Right ventricle myocardium superior (tissue), 1 donor: Measurements from ENCODE around the gene CNNM2. TPM values are rescaled to one million over a fixed set of nuclear protein-coding genes. Genes with fewer than 3 reads are reported as not detected.
"Not testable (repeated sequence)": the region's sequence is repeated elsewhere in the genome, so short reads cannot be mapped to it uniquely, and the experiment has no call there.

Source experiments
- ATAC-seq: fragments of 200-7000 bp; cut with Tn5 transposase; one replicate; pipeline ENCODE4 v1.9.1; 2020; ENCODE audit warnings: mild to moderate bottlenecking; ENCODE audit not compliant: poor library complexity
- DNase-seq: peaks from one replicate; pipeline ENCODE4 v3.0.0-alpha.2; 2020
- intact Hi-C: fragments of 100-400 bp; cut with DNase I; formaldehyde crosslinking; loops from one replicate; pipeline ENCODE4 v1.11.2; 2022
- total RNA-seq: library from RNA; stranded (reverse); fragmentation: NEBNext Ultra II Directional; extraction: Animal tissue kit (Norgen Biotek cat#: 25700); gene quantifications from one replicate; pipeline ENCODE4 v1.2.1, GENCODE V29; 2021
- donor health status: DM: no; HTN: yes; CAD: no; lungs with severe emphysema.

The CNNM2 gene
- total RNA-seq, 1 donor from 2014 or later, result 2.6 TPM

DNA sequence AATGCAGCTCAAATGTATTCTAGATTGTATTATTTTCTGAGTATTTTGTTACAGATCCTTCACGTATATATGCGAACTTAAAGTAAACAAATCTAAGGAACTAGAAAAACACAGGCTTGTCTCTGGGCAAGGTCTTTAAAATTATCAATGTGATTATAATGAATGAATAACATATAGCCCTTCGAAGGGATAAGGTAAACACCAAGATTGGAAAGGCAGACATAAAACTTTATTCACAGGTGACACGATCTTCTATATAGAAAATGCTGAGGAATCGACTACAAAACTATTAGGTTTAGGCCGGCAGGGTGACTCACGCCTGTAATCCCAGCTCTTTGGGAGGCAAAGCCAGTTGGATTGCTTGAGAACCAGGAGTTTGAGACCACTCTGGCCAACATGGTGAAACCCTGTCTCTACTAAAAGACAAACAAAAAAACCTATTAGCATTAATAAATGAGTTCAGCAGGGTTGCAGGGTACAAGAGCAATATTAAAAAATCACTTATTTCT, 80.4 kb downstream of the CNNM2 start:
- intact Hi-C loops, result no loop called here
- ATAC-seq, result no peak

DNA sequence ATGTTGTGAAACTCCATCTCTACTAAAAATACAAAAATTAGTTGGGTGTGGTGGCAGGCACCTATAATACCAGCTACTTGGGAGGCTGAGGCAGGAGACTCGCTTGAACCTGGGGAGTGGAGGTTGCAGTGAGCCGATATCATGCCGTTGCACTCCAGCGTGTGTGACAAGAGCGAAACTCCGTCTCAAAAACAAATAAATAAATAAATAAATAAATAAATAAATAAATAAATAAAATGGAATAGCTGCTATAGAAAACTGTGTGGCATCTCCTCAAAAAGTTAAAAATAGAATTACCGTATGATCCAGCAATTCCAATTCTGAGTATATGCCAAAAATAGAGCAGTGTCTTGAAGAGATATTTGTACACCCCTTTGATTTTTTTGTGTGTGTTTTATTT, 82.0 kb downstream of the CNNM2 start:
- DNase-seq, intact Hi-C loops, ATAC-seq: not testable (repeated sequence)

More for the DNA sequence above, 80.4 kb downstream of the CNNM2 start:
- DNase-seq, result no peak

DNA sequence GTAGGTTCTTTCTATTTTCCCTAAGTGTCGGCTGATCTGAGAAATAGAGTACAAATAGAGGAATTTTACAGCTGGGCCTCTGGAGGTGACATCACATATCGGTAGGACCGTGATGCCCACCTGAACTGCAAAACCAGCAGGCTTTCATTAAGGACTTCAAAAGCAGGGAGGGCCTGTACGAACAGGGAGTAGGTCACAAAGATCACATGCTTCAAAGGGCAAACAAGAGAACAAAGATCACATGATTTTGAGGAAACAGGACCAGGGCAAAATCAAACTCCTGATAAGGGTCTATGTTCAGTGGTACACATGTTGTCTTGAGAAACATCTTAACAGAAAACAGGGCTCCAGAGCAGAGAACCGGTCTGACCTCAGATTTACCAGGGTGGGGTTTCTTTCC, 88.9 kb downstream of the CNNM2 start:
- ATAC-seq, result no peak
- DNase-seq, result no peak
- intact Hi-C loops, result no loop called here

DNA sequence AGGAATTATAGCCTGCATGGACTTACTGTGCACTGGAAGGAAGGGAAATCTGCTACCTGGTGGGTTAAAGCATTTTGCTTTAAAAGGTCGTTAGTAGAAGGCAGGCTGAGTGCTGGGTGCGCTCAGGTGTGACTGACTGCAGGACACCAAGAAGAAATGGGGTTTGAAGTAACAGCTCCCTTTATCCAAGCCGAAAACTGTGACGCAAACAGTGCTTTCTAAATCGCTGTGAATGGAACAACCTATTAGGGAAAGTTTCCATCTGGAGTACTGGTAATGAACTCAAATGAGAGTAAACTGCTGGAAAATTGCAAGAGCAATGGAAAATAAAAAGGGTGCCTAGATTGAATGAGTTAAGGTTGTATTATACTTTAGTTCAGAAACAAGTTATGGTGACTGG, 95.3 kb downstream of the CNNM2 start:
- intact Hi-C loops, result no loop called here

DNA sequence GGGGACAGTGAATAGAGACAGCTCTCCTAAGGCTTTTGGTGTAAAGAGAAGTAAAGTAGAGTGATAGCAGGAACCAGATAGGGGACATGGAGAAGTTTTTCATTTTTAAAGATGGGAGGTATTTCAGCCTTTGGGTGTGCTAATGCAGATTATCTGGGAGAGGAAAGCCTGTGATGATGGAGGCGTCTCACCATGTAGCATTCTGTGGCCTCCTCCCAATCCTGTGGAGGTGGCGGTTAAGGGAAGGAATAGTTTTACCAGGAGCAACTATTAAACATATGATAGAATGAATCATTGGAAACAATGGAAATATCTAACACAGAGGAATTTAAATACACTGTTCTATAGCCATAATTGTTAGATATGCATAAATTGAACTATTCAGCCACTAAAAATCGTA, 101.3 kb downstream of the CNNM2 start:
- intact Hi-C loops, result no loop called here
- DNase-seq, result no peak
- ATAC-seq, result no peak

More for the DNA sequence above, 95.3 kb downstream of the CNNM2 start:
- ATAC-seq (no peak), DNase-seq (no peak)

DNA sequence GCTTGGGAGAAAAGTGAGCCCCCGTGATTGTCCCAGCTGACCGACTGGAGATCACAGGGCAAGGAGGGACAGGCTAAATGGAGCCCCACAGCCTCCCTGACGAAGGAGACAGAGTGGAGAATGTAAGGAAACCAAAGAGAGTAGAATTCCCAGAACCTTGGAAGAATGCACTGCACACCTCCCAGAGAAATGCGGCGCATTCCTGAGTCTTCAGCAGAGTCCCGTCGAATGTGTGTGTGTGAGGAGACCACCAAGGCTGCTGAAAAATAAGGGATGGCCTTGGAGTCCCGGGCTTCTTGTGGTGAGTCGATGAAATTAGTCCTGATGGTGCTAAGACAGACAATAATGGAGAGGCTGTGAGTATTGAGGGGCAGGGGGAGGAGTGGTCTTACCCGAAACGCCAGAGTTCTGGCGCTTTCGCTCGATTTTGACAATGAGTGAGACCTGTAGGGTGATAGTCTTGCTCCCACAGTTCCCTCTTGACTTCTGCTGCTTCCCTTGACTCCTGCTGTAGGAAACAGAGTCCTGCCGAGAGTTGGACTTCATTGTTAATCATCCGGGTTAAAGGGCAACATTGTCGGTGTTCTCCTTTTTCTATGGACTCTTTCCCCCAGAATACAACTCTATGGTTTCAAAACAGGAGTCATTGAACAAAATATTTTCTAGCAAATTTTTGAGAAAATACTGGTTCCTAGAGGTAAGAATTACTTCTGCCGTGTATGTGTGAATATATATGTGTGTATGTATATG, 103.2 kb downstream of the CNNM2 start:
- intact Hi-C loops, result no loop called here
- DNase-seq, result no peak
- ATAC-seq, result no peak

DNA sequence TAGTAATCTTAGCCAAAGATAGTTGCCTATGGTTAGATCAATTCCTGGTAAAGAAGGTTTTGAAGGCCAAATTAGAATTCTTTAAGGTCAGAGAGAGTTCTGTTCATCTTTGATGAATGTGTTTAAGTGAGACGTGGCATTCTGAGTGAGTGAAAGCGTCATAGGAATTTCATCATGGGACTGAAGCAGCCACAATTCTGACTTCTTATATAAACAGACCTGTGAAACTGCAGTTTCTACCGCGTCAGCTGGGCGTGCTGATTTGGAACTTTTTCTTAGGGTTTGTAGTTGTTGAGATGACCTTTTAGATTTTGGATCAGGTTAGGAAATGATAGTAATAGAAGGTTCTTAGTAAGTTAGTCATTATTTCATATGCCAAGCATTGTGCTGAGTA, 103.8 kb downstream of the CNNM2 start:
- intact Hi-C loops, result no loop called here
- DNase-seq (no peak), ATAC-seq (no peak)

DNA sequence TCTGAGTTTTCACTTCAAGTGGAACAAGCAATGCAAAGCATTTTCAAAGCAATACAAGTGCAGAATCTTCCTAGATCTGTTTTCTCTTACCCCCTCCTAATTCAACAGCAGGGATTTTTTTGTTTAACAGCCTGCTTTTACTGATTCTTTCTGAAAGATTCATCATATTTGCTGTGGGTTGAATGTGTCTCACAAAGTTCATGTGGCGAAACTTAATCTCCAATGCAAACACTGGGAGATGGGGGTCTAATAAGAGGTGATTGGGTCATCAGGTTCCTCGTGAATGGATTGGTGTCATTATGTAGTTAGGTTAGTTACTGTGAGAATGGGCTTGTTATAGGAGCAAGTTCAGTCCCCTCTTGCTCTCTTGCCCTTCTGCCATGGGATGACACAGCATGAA, 107.6 kb downstream of the CNNM2 start:
- DNase-seq, result no peak
- ATAC-seq, result no peak
- intact Hi-C loops, result no loop called here

DNA sequence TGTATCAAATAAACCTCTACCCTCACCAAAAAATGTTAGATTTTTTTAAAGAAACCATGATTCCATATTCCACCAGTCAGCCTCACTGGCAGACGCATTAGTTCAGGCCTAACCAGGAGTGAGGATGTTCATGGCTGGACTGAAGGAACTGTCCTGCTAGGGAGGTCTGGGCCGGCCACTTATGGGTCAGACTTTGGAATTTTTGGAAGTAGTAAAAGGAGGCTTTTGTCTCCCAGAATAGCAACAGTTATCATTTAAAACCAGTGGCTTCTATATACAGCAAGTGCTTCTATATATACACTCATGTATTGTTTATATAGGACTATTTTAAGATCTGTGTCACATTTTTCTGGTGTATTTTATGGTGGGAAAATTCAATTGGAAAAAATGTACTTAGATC, 120.5 kb downstream of the CNNM2 start:
- intact Hi-C loops, result no loop called here
- DNase-seq (no peak), ATAC-seq (no peak)

DNA sequence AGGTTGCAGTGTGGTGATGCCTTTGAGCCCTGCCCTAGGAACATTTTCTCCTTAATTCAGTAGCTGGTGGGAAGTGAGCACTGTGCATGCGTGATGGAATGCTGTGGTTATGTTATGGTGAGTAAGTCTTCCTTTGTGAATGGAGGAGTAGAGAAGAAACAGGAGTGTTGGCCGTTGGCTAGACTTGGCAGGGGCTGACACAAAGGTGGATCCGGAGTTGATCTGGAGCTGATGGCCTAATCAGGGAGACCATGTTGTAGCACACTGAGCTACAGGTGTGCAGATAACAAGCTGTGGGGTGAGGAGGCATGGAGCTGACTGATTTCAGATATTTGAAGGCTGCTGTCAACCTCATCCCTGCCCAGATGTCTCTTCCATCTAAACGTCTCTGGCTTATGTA, 122.3 kb downstream of the CNNM2 start:
- intact Hi-C loops, result no loop called here
- ATAC-seq (no peak), DNase-seq (no peak)

DNA sequence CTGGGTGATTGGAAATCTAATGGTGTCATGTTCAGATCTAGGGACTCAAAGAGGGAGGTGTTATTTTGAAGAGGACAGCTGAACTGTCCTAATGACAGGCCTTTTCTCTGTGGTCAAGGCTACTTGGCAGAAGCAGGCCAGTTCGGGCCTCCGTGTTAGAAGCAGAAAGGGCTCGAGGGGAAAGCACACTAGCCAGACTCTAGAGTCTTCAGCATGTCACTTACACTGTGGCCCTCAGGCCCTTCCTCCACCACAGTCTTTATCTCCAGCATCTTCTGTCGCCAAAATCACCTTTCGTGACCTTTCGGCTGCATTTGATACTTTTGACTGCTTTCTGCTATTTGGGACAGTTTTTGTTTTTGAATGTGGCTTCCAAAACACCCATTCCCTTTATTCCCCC, 123.3 kb downstream of the CNNM2 start:
- ATAC-seq (no peak), DNase-seq (no peak)
- intact Hi-C loops, result no loop called here

DNA sequence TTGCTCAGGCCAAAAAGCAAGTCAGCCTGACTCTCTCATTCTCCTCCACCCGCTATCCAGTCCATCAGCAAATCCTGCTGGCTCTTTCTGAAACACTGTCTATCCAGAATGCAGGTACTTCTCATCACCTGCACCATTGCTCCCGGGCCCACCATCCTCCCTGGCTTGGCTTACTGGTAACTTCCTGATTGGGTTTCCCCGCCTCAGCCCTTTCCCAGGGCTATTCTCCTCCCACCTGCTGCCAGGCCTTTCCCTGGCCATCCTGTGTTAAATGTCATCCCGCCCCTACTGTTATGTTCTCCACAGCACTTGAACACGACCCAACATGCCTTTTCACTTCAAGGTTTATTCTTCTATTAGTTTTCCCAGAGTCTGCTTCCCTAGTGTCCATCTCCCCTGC, 124.0 kb downstream of the CNNM2 start:
- intact Hi-C loops, result no loop called here
- ATAC-seq (no peak), DNase-seq (no peak)

DNA sequence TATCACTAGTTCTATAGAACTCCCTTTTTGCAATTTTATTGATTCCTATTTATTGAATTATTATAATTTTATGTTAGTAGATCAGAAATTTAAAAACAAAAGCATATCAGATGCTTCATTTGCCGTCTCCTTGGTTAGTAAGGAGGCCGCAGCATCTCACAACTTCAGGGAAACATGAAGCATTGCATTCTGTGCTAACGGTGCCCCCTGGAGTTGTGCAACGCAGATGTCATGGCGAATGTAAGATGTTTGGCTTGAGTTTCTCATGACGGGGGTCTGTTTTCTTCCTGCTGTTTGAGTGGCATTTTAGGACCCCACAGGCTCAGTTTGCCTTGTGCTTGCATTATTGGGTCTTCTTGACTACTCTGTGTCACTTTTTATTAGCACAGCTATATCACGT, 124.8 kb downstream of the CNNM2 start:
- intact Hi-C loops, result no loop called here
- no peak for DNase-seq
- no peak for ATAC-seq

DNA sequence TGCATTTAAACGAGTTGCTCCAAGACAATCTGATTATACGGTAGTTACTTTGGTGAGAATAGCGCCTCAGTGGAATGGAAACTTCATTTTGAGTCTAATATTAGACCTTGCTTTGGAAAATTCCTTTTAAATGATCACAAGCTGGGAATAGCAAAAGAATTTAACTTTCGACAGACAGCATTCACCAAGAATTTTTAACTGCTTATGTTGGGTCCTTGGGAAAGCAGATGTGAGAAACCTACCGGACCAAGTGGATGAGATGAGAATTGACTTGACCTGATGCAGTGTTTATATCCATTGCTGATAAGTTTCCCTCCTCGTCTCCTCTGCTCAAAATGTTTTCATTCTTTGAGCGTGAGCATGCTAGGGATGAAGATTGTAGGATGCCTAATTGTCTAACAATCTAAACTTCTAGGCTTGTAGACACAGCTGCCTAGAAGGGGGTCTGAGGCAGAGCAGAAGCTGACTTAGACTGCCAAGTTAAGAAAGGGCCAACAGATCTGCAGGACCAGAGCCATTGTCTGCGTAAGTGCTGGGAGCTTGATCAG, 126.9 kb downstream of the CNNM2 start:
- intact Hi-C loops, result no loop called here
- DNase-seq, result no peak
- no peak for ATAC-seq

DNA sequence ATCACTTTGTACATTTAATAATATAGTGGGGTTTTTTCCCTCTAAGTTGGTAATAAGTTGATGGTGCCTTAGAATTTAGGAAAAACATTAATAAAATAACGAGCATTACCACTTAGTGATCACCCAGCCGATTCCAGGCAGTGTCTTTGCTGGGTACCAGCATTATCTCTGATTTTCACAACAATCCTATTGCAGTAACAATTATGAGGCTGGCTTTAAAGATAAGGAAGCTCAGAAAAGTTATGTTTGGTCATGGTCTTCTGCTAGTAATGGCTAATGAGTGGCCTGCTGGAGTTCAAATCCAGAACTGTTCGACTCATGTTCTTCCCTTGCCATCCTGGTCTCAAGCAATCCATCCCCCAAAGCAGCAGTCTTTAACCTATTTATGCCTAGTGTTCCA, 127.9 kb downstream of the CNNM2 start:
- no peak for ATAC-seq
- intact Hi-C loops, result no loop called here
- no peak for DNase-seq

DNA sequence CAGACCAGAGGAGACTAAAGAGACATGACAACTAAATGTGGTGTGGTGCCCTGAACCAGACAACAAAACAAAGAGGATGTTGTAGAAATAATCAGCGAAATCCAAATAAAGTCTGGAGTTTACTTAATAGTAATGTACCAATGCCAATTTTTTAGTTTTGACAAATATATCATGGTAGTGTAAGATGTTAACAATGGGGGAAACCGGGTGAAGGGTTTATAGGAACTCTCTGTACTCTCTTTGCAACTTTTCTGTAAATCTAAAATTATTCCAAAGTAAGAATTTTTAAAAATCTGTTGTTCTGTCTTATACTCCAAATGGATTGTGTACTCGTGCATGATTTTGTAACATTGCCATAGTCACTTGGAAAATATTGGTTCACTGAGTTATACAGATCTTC, 129.3 kb downstream of the CNNM2 start:
- DNase-seq (no peak), ATAC-seq (no peak)
- intact Hi-C loops, result no loop called here

DNA sequence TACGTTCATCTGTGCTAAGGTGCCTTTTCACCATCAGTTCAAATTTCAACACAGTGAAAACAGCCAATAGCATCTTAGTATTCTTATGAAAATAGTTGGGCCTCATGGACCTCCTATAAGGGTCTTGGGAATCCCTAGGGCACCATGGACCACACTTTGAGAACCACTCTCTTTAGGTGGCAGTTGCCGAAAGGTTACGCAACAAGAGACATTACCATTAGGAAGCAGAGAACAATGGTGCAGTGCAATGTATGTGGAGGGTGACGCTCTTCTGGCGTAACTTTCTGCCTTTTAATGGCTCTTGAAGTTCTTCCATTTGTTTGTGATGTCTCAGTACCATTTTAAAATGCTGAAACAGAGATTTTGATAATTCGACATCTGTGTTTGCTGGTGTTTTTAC, 131.1 kb downstream of the CNNM2 start:
- ATAC-seq (no peak), DNase-seq (no peak)
- intact Hi-C loops, result no loop called here

DNA sequence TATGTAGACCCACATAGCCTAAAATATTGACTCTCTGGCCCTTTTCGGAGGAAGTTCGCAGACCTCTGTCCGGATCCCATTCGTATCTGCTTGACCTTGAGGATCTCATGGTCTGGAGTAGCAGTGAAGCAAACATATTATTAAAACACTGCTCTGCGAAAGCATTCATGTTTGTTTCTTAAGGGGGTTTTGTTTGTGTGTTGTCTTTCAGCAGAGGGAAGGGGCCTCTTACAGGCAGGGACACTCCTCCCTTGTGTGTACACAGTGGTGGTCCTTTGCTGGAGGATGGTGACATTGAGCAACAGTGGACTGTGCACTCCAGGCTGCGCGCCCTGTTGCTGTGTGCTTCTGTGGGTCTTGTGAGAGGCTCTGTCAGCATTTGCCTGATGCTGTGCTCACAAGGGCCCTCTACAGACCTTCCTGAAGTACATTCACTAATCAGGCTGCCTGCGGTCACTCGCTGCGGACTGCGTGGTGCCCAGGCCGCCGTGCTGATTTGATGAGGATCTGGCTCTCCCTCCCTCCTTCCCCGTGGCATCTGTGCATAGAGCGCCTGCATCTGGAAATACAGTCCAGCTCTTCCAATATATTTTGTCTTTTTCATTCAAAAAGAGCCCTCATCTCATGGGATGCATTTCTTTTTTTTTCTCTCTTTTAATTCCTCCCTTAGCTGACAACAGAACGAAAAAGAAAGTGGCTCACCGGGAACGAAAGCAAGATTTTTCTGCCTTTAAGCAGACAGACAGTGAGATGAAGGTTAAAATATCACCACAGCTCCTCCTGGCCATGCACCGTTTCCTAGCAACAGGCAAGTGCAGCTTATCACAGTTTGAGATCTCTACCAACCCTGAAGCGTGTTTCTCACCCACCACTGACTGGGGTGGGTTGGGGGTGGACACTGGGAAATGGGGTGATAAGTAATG, 135.8 kb downstream of the CNNM2 start:
- intact Hi-C loops, result no loop called here
- ATAC-seq (peak; percentile 87), DNase-seq (peak; percentile 75)

DNA sequence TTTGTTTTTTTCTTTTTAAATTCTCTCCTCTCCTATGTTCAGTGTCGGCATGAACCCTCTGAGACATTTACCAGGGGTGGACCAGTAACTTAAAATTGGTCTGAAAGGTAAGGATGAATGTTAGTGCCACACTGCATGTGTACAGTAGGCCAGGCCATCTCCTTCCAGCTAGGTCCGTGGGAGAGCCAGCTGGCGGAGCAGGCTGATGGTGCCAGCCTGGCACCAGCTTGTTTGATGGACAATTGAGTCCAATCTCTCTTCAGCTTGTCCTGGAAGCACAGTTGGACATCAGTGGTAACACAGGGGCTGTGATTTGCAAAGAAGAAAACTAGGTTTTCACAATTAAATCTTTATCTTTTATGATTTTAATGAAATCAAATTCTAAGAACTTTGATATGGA, 136.5 kb downstream of the CNNM2 start:
- DNase-seq (no peak), ATAC-seq (no peak)
- intact Hi-C loops, result no loop called here

DNA sequence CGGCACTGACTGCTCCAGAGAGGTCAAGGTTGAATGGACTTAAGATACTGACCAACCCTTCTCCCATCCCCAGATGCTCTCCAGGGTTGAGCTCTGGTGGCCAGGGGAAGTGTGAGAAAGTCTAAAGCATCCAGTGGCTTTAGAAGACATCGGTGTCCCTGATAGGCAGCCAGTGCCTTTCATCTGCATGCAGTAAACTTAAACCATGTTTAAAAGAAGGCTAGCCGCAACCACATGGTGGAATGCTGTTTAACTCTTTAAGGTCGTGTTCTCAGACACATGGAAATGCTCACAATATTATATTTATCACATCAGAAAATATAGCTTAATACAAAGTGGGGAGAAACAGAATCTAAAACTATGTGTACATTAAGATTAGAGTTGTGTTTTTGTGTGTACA, 137.0 kb downstream of the CNNM2 start:
- intact Hi-C loops, result no loop called here
- ATAC-seq, result no peak
- DNase-seq, result no peak
